ENCODE results near the gene UGT1A8. TPM values are rescaled to one million over a fixed set of nuclear protein-coding genes. Genes with fewer than 3 reads are reported as not detected.

The UGT1A8 gene
- total RNA-seq, 1 experiment from 2014 or later: not detected

DNA sequence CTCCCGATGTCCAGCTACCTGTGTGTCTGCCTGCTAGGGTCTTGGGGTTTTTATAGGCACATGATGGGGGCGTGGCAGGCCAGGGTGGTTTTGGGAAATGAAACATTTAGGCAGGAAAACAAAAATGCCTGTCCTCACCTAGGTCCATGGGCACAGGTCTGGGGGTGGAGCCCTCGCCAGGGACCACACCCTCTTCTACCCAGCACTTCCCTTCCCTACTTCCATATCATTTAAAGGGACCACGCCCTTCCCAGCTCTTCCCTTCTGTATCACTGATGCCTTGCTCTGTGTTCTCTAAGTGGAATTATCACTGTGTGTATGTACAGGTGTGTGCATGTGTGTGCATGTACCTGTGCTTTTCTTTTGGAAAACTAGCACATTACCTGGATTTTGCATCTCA lies 149.0 kb downstream of the UGT1A8 start:
- H3K4me1 Mint-ChIP-seq (ENCODE audit: low read depth, unreplicated experiment): peaks cover 47% of the 10 kb centered on the region
- intact Hi-C loops (cut with micrococcal nuclease; ENCODE audit: unreplicated experiment): loop anchor here (2.0 to 10.0 kb wide), 2 partner anchors 38 to 132 kb away; partner anchors contain the start of genes UGT1A10 and UGT1A3
- CTCF ChIA-PET: no interaction called here
- H3K27me3 Mint-ChIP-seq (ENCODE audit: unreplicated experiment): no peaks in the 10 kb centered on the region
- H3K36me3 Mint-ChIP-seq (ENCODE audit: insufficient read depth, unreplicated experiment): peaks cover 24% of the 10 kb centered on the region
- no peak overlapping the region for H3K4me3 Mint-ChIP-seq (ENCODE audit: low read depth, unreplicated experiment)
- BruUV-seq (replicated peaks): no TSS peak
- no peak for DNase-seq
- H3K27ac Mint-ChIP-seq (ENCODE audit: unreplicated experiment): no peak overlapping the region
- TF ChIP-seq CTCF (IDR thresholded peaks at IDR 0.05; ENCODE audit: unreplicated experiment): no peak
- no peaks in the 10 kb centered on the region for H3K9me3 Mint-ChIP-seq (ENCODE audit: low read depth, unreplicated experiment)

DNA sequence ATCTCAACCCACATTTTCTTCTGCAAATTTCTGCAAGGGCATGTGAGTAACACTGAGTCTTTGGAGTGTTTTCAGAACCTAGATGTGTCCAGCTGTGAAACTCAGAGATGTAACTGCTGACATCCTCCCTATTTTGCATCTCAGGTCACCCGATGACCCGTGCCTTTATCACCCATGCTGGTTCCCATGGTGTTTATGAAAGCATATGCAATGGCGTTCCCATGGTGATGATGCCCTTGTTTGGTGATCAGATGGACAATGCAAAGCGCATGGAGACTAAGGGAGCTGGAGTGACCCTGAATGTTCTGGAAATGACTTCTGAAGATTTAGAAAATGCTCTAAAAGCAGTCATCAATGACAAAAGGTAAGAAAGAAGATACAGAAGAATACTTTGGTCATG lies 150.6 kb downstream of the UGT1A8 start:
- no peaks in the 10 kb centered on the region for H3K9me3 Mint-ChIP-seq (ENCODE audit: low read depth, unreplicated experiment)
- intact Hi-C loops (cut with micrococcal nuclease; ENCODE audit: unreplicated experiment): loop anchor here (10.0 kb wide), 1 partner anchor 133 kb away; the partner anchor contains the start of gene UGT1A10
- no peak for DNase-seq
- peaks cover 31% of the 10 kb centered on the region for H3K4me1 Mint-ChIP-seq (ENCODE audit: low read depth, unreplicated experiment)
- no peak overlapping the region for H3K27ac Mint-ChIP-seq (ENCODE audit: unreplicated experiment)
- H3K4me3 Mint-ChIP-seq (ENCODE audit: low read depth, unreplicated experiment): no peak overlapping the region
- CTCF ChIA-PET: no interaction called here
- no peak for TF ChIP-seq CTCF (IDR thresholded peaks at IDR 0.05; ENCODE audit: unreplicated experiment)
- BruUV-seq (replicated peaks): no TSS peak
- H3K36me3 Mint-ChIP-seq (ENCODE audit: insufficient read depth, unreplicated experiment): peaks cover 24% of the 10 kb centered on the region
- H3K27me3 Mint-ChIP-seq (ENCODE audit: unreplicated experiment): no peaks in the 10 kb centered on the region

DNA sequence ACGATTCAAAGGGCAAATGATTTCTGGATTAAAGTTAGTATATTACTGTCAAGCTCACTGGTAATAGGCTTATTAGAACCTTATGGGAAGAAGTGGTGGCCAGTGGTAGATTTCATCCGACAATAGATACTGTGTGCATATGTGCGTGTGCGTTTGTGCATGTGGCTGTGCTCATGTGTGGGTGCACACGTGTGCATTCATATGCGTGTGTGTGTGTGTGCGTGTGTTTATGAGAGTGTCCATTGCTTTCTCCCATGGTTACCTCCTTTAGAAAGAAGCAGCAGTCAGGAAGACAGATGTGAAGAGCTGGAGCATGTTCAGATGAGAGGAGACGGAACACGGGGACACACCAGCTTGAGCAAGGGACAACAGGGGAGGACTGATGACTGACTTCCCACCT lies 151.8 kb downstream of the UGT1A8 start:
- Mint-ChIP-seq H3K36me3 (ENCODE audit: insufficient read depth, unreplicated experiment) (peaks cover 24% of the 10 kb centered on the region), H3K9me3 (ENCODE audit: low read depth, unreplicated experiment) (no peaks in the 10 kb centered on the region), H3K4me1 (ENCODE audit: low read depth, unreplicated experiment) (peaks cover 19% of the 10 kb centered on the region), H3K4me3 (ENCODE audit: low read depth, unreplicated experiment) (no peak overlapping the region), H3K27me3 (ENCODE audit: unreplicated experiment) (no peaks in the 10 kb centered on the region), H3K27ac (ENCODE audit: unreplicated experiment) (no peak overlapping the region)
- CTCF ChIA-PET: no interaction called here
- BruUV-seq (replicated peaks): no TSS peak
- no peak for TF ChIP-seq CTCF (IDR thresholded peaks at IDR 0.05; ENCODE audit: unreplicated experiment)
- DNase-seq: no peak
- intact Hi-C loops (cut with micrococcal nuclease; ENCODE audit: unreplicated experiment): loop anchor here (10.0 kb wide), 1 partner anchor 134 kb away; the partner anchor contains the start of gene UGT1A10

DNA sequence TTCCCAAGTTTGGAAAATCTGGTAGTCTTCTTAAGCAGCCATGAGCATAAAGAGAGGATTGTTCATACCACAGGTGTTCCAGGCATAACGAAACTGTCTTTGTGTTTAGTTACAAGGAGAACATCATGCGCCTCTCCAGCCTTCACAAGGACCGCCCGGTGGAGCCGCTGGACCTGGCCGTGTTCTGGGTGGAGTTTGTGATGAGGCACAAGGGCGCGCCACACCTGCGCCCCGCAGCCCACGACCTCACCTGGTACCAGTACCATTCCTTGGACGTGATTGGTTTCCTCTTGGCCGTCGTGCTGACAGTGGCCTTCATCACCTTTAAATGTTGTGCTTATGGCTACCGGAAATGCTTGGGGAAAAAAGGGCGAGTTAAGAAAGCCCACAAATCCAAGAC lies 154.7 kb downstream of the UGT1A8 start:
- H3K4me3 Mint-ChIP-seq (ENCODE audit: low read depth, unreplicated experiment): no peak overlapping the region
- no peak for DNase-seq
- H3K4me1 Mint-ChIP-seq (ENCODE audit: low read depth, unreplicated experiment): no peaks in the 10 kb centered on the region
- H3K9me3 Mint-ChIP-seq (ENCODE audit: low read depth, unreplicated experiment): peaks cover 6% of the 10 kb centered on the region
- no peaks in the 10 kb centered on the region for H3K27me3 Mint-ChIP-seq (ENCODE audit: unreplicated experiment)
- intact Hi-C loops (cut with micrococcal nuclease; ENCODE audit: unreplicated experiment): no loop called here
- H3K36me3 Mint-ChIP-seq (ENCODE audit: insufficient read depth, unreplicated experiment): peaks cover 37% of the 10 kb centered on the region
- no TSS peak for BruUV-seq (replicated peaks)
- CTCF ChIA-PET: no interaction called here
- no peak for TF ChIP-seq CTCF (IDR thresholded peaks at IDR 0.05; ENCODE audit: unreplicated experiment)
- H3K27ac Mint-ChIP-seq (ENCODE audit: unreplicated experiment): no peak overlapping the region
